Glutamatergic neuron (in vitro differentiated cells): ENCODE data around the gene GDF7. TPM values are rescaled to one million over a fixed set of nuclear protein-coding genes. Genes with fewer than 3 reads are reported as not detected.

Source experiments
- DNase-seq: peaks from one replicate; pipeline ENCODE4 v3.0.0; 2022
- H3K27ac Mint-ChIP-seq: one replicate; pipeline ENCODE4 v1.8.0; 2020; ENCODE audit warnings: mild to moderate bottlenecking, mixed read lengths, inconsistent platforms; ENCODE audit not compliant: unreplicated experiment
- H3K27me3 Mint-ChIP-seq: one replicate; pipeline ENCODE4 v1.8.0; 2020; ENCODE audit warnings: mild to moderate bottlenecking, moderate library complexity, mixed read lengths, inconsistent platforms; ENCODE audit not compliant: unreplicated experiment
- H3K36me3 Mint-ChIP-seq: one replicate; pipeline ENCODE4 v1.8.0; 2020; ENCODE audit warnings: mild to moderate bottlenecking, mixed read lengths, inconsistent platforms; ENCODE audit not compliant: unreplicated experiment
- H3K4me1 Mint-ChIP-seq: one replicate; pipeline ENCODE4 v1.8.0; 2020; ENCODE audit warnings: mild to moderate bottlenecking, low read depth, mixed read lengths, inconsistent platforms; ENCODE audit not compliant: unreplicated experiment
- H3K4me3 Mint-ChIP-seq: one replicate; pipeline ENCODE4 v1.8.0; 2020; ENCODE audit warnings: mild to moderate bottlenecking, mixed read lengths, inconsistent platforms; ENCODE audit not compliant: unreplicated experiment
- H3K9me3 Mint-ChIP-seq: one replicate; pipeline ENCODE4 v1.8.0; 2020; ENCODE audit warnings: mild to moderate bottlenecking, moderate library complexity, mixed read lengths, inconsistent platforms; ENCODE audit not compliant: unreplicated experiment
- total RNA-seq: library from RNA; stranded (reverse); fragmentation: NEBNext Ultra II Directional; extraction: Animal tissue kit (Norgen Biotek cat#: 25700); gene quantifications from one replicate; pipeline ENCODE4 v1.2.1, GENCODE V29; 2021; ENCODE audit not compliant: unreplicated experiment
- TF ChIP-seq, protein P1 (sequence below): fragments of 200-600 bp; sonication (generic); IDR thresholded peaks from one replicate; pipeline ENCODE4 v1.5.0; 2021; ENCODE audit not compliant: partially characterized antibody, unreplicated experiment

The GDF7 gene
- total RNA-seq, 1 donor from 2014 or later = not detected

DNA sequence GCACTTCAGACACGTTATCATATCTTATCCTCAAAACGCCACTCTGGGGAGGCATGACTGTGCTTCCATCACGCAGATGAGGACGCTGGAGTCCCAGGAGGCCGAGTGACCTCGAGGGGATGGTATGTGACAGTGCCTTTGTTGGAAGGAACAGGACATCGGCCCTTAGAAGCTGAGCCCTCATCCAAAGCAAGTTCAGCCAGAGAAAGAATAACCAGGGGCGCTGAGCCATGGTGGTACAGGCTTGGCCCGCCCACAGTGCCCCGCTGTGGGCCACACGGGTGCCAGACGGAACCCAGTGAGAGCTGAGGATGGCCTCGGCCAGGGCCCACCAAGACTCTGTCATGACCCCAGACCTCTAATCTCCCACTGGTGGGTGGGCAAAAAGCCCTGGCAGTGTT, 47.3 kb upstream of the GDF7 start:
- peaks cover 13% of the 10 kb centered on the region for H3K9me3 Mint-ChIP-seq
- H3K4me1 Mint-ChIP-seq = peaks cover 12% of the 10 kb centered on the region
- H3K27ac Mint-ChIP-seq = no peak overlapping the region
- peak; percentile 14 for DNase-seq
- peaks cover 8% of the 10 kb centered on the region for H3K27me3 Mint-ChIP-seq
- TF ChIP-seq, protein P1, sequence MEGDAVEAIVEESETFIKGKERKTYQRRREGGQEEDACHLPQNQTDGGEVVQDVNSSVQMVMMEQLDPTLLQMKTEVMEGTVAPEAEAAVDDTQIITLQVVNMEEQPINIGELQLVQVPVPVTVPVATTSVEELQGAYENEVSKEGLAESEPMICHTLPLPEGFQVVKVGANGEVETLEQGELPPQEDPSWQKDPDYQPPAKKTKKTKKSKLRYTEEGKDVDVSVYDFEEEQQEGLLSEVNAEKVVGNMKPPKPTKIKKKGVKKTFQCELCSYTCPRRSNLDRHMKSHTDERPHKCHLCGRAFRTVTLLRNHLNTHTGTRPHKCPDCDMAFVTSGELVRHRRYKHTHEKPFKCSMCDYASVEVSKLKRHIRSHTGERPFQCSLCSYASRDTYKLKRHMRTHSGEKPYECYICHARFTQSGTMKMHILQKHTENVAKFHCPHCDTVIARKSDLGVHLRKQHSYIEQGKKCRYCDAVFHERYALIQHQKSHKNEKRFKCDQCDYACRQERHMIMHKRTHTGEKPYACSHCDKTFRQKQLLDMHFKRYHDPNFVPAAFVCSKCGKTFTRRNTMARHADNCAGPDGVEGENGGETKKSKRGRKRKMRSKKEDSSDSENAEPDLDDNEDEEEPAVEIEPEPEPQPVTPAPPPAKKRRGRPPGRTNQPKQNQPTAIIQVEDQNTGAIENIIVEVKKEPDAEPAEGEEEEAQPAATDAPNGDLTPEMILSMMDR = no peak
- peaks cover 8% of the 10 kb centered on the region for H3K36me3 Mint-ChIP-seq
- H3K4me3 Mint-ChIP-seq = no peak overlapping the region

- peak; percentile 9 for DNase-seq
- Mint-ChIP-seq H3K4me1 (peaks cover 14% of the 10 kb centered on the region), H3K27ac (no peak overlapping the region), H3K4me3 (no peak overlapping the region), H3K9me3 (peaks cover 13% of the 10 kb centered on the region), H3K27me3 (peaks cover 7% of the 10 kb centered on the region), H3K36me3 (peaks cover 8% of the 10 kb centered on the region)
- TF ChIP-seq, protein P1 = no peak
These were observed 46.7 kb upstream of the GDF7 start for GRCh38 chr2:20620271-20620681.

DNA sequence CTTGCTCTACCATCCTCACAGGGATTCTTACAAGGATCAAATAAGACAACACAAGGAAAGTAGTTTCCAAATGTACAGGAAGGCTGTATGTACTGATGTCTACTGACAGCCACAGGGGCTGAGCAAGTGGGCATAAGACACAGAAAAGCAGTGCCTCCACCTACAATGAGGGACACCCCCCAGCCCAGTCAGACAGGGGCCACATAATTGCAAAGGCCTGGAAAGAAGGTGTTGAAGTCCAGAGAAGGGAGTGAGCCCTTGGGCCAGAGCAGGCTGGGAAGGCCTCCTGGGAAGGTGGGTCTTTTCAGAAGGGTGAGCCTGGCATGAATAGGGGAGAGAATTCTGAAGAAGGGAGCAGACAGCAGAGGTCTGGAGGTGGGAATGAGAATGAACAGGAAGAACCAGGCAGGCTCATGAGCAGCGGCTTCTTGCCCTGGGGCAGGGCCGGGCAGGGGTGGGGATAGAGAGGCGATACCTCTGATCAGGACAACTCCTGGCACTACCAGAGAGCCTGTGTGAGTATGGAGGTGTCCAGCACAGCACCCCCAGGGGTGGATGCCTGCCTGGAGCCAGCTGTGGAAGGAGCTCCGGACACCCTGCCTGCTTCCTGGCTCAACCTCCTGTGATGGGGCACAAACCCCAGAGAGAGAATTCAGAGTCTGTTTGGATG, 46.1 kb upstream of the GDF7 start:
- Mint-ChIP-seq H3K4me1 (peaks cover 14% of the 10 kb centered on the region), H3K4me3 (no peak overlapping the region), H3K9me3 (peaks cover 13% of the 10 kb centered on the region), H3K36me3 (peaks cover 8% of the 10 kb centered on the region), H3K27ac (no peak overlapping the region), H3K27me3 (peaks cover 8% of the 10 kb centered on the region)
- DNase-seq = peak; percentile 19
- TF ChIP-seq, protein P1 = no peak

- H3K4me3 Mint-ChIP-seq = no peak overlapping the region
- peaks cover 18% of the 10 kb centered on the region for H3K4me1 Mint-ChIP-seq
- H3K9me3 Mint-ChIP-seq = peaks cover 12% of the 10 kb centered on the region
- peaks cover 8% of the 10 kb centered on the region for H3K36me3 Mint-ChIP-seq
- no peak overlapping the region for H3K27ac Mint-ChIP-seq
- H3K27me3 Mint-ChIP-seq = peaks cover 14% of the 10 kb centered on the region
- TF ChIP-seq, protein P1 = no peak
- no peak for DNase-seq
These were observed 45.3 kb upstream of the GDF7 start for GRCh38 chr2:20621366-20622295.
